Measurements from ENCODE around the gene MINDY4B.

MINDY4B gene

DNA sequence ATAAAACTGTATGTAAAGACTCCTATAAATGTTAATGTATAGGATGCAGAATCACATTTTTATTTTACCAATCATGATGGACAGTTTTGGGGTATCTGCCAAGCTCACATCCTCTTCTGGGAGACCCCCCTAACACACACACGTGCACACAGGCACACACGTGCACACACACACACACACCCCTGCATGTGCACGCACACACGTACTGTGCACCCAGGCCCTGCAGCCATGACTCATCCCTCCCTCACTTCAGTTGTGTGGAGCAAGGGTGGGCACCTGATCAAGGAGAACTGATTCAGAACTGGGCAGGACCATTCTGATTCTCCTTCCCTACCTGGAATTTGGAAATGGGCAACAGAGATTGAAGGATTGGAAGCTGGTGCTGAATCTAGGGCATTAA is 16.0 kb upstream of the MINDY4B start:
- CTCF ChIA-PET = no interaction called here
- no peak for DNase-seq (ENCODE audit: low spot score)
- H3K27ac ChIP-seq = no peak overlapping the region
- POLR2A ChIA-PET (ENCODE audit: low non-redundant PET) = no interaction called here
- TF ChIP-seq, protein P1, sequence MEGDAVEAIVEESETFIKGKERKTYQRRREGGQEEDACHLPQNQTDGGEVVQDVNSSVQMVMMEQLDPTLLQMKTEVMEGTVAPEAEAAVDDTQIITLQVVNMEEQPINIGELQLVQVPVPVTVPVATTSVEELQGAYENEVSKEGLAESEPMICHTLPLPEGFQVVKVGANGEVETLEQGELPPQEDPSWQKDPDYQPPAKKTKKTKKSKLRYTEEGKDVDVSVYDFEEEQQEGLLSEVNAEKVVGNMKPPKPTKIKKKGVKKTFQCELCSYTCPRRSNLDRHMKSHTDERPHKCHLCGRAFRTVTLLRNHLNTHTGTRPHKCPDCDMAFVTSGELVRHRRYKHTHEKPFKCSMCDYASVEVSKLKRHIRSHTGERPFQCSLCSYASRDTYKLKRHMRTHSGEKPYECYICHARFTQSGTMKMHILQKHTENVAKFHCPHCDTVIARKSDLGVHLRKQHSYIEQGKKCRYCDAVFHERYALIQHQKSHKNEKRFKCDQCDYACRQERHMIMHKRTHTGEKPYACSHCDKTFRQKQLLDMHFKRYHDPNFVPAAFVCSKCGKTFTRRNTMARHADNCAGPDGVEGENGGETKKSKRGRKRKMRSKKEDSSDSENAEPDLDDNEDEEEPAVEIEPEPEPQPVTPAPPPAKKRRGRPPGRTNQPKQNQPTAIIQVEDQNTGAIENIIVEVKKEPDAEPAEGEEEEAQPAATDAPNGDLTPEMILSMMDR (conservative IDR thresholded peaks at IDR 0.05; ENCODE audit: low read depth) = no peak

DNA sequence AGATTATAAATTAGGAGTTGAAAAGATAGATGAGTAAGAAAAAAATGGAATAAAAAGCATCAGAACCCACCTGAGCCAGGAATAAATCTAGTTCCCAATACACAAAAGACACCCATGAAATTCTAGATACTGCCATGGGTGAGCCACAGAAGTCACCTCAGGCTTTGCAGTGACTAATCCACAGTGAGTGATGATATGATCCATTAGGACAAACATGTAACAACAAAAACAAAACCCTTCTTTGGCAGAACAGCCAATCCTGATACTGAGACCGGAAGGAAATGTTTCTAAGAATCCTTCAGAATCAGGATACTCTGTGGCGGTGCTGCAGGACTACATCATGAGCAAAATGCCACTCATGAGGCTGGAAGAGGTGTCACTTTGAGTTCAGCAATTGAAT is 15.0 kb upstream of the MINDY4B start:
- CTCF ChIA-PET = no interaction called here
- POLR2A ChIA-PET (ENCODE audit: low non-redundant PET) = no interaction called here
- no peak overlapping the region for H3K27ac ChIP-seq
- peak; percentile 24 for DNase-seq (ENCODE audit: low spot score)
- TF ChIP-seq, protein P1 (conservative IDR thresholded peaks at IDR 0.05; ENCODE audit: low read depth) = no peak

DNA sequence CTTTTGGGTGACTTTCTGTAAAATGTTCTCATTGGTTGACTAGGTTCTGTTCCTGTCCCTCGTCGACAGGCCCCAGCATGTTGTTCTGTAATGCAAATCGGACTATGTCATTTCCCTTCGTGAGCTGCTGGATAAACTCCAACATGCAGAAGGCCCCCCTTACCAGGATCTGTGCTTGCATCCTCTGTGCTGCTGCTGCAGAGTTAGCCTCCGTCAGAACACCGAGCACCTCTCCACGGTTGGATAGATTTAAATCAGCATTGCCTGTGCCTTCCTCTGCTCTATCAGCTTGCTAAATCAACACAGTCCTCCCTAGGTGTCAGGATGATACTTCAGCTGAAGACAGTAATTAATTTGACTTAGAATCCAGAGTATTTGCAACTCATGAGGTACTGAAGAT is 12.7 kb upstream of the MINDY4B start:
- no peak for DNase-seq (ENCODE audit: low spot score)
- TF ChIP-seq, protein P1 (conservative IDR thresholded peaks at IDR 0.05; ENCODE audit: low read depth) = no peak
- H3K27ac ChIP-seq = no peak overlapping the region
- POLR2A ChIA-PET (ENCODE audit: low non-redundant PET) = no interaction called here
- CTCF ChIA-PET = interaction anchor here (0.7 kb wide), 1 partner anchor 675 kb away, joined by 3 read pairs; no protein-coding TSS in a partner anchor

DNA sequence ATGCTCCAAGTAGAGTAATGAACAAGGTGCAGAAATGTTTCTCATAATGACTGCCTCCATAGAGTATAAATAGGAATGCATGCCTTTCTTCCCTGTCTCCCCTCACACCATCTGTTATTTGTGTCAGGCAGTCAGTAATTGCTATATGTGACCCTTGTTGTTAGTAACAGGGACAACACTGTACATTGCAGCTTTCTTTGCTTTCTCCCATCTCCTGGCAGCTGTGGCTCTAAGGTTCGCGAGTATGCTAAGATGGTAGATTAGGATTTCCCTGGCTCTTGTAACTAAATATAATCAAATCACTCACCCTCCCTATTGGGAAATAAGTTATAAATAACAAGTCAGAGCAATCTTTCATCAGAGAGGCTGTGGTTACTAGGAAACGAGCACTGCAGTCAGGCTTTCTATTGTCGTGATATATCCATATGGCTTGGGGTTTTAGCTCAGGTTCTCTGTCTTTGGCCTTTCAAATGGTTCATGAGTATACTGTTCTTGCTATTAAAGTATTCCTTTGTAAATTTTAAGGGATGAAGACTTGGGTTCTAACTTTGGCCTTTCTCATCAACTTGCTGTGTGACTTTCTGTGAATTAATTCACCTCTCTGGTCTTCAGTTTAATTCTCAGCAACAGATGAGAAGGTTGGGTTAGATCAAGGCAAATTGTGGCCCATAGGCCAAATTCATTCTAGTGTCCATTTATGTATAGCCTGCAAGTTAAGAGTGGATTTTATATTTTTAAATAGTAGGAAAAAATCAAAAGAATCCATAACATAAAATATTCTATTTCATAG is 8.1 kb upstream of the MINDY4B start:
- ChIA-PET CTCF (no interaction called here), POLR2A (ENCODE audit: low non-redundant PET) (no interaction called here)
- no peak for DNase-seq (ENCODE audit: low spot score)
- TF ChIP-seq, protein P1 (conservative IDR thresholded peaks at IDR 0.05; ENCODE audit: low read depth) = no peak
- H3K27ac ChIP-seq = no peak overlapping the region

DNA sequence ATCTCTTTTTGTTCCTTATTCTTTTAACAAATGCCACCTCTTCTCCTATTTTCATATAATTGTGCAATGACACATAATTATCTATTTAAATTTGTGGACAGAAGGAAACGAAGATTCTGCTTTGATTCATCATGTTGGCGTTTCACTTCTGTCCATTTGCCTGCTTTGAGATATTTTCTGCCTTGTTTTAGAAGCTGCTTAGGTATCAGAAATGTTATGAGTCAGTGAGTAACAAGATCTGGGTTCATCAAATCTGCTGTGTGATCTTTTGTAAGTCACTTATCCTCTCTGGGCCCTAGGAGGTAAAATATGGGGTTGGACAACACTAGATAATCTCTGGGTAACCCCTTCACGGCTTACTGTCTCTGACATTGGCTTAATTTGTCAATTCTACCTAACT is 7.3 kb upstream of the MINDY4B start:
- H3K27ac ChIP-seq = no peak overlapping the region
- POLR2A ChIA-PET (ENCODE audit: low non-redundant PET) = no interaction called here
- DNase-seq (ENCODE audit: low spot score) = no peak
- TF ChIP-seq, protein P1 (conservative IDR thresholded peaks at IDR 0.05; ENCODE audit: low read depth) = no peak
- CTCF ChIA-PET = interaction anchor here (0.6 to 1.1 kb wide), 2 partner anchors 13 to 149 kb away, joined by 3 read pairs; no protein-coding TSS in a partner anchor

DNA sequence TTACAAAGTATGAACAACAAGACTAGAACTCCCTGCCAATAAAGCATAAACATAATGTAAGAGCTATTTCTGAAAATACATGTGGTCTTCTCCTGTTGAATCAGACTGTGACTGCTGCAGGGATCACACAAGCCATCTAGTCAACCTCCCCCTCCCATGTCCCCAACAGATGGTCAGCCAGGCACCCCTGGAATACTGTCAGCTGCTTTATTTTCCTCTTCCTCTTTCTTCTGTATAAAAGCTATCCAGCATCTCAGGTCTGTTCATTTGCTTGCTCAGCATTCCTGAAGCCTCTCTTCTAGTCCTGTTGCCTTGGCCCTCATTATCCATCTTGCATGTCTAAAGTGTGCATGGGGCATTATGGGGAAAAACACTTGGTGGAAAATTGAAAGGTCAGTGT is 6.5 kb upstream of the MINDY4B start:
- TF ChIP-seq, protein P1 (conservative IDR thresholded peaks at IDR 0.05; ENCODE audit: low read depth) = no peak
- H3K27ac ChIP-seq = no peak overlapping the region
- no peak for DNase-seq (ENCODE audit: low spot score)
- ChIA-PET POLR2A (ENCODE audit: low non-redundant PET) (no interaction called here), CTCF (interaction anchor here (0.6 to 1.1 kb wide), 3 partner anchors 14 to 150 kb away, joined by 3 to 4 read pairs (median 3); no protein-coding TSS in a partner anchor)

Data from RWPE1 (cell line).